Kidney (tissue), 14 donors: ENCODE data around the gene ARID3B. TPM values are rescaled to one million over a fixed set of nuclear protein-coding genes. Genes with fewer than 3 reads are reported as not detected.

Source experiments
- DNase-seq, 5 donors: peaks; one replicate each; pipeline ENCODE4 v3.0.0-alpha.2; 2013 to 2020
- FAIRE-seq: peaks from 2 replicates; lab custom pipeline; 2012; peaks lifted over from hg19 to GRCh38; lab: Jason Lieb, UNC
- H3K27ac ChIP-seq, 2 donors: one replicate each; pipeline ENCODE4 v1.7.0; 2013; ENCODE audit warnings: low read depth in 2 of 2, low read length in 2 of 2, inconsistent platforms in 1 of 2
- H3K27me3 ChIP-seq: one replicate; pipeline ENCODE4 v1.7.1; 2013; ENCODE audit warnings: low read length, inconsistent platforms; ENCODE audit not compliant: control insufficient read depth, insufficient read depth
- H3K36me3 ChIP-seq, 3 donors: one replicate each; pipeline versions ENCODE4 v1.7.0 to v1.7.1; 2013; ENCODE audit warnings: low read length in 3 of 3, control low read depth in 1 of 3, inconsistent platforms in 1 of 3; ENCODE audit not compliant: insufficient read depth in 3 of 3, control insufficient read depth in 2 of 3
- H3K4me1 ChIP-seq, 3 donors: one replicate each; pipeline versions ENCODE4 v1.7.0 to v1.7.1; 2013; ENCODE audit warnings: low read length in 3 of 3, inconsistent platforms in 1 of 3, low read depth in 1 of 3; ENCODE audit not compliant: control insufficient read depth in 2 of 3, insufficient read depth in 2 of 3
- H3K4me3 ChIP-seq, 3 donors: one replicate each; pipeline versions ENCODE4 v1.7.0 to v1.8.1; 2013; ENCODE audit warnings: low read length in 3 of 3, control low read depth in 1 of 3, inconsistent platforms in 1 of 3
- H3K9ac ChIP-seq, 3 donors: one replicate each; pipeline versions ENCODE4 v1.7.0 to v1.7.1; 2013; ENCODE audit warnings: low read length in 3 of 3, control low read depth in 1 of 3, inconsistent platforms in 1 of 3
- H3K9me3 ChIP-seq, 3 donors: one replicate each; pipeline versions ENCODE4 v1.7.0 to v1.7.1; 2013; ENCODE audit warnings: low read length in 3 of 3, control low read depth in 1 of 3, inconsistent platforms in 1 of 3; ENCODE audit not compliant: control insufficient read depth in 2 of 3, insufficient read depth in 1 of 3
- intact Hi-C: fragments of 100-400 bp; cut with DNase I; formaldehyde crosslinking; loops from one replicate; pipeline ENCODE4 v1.11.1; 2022
- polyA plus RNA-seq: library from polyadenylated mRNA; stranded (reverse); fragments of 350-450 nt; fragmentation: Illumina TruSeq; extraction: RNeasy Lipid Tissue Mini Kit (QIAGEN cat#74804); gene quantifications from one replicate; pipeline ENCODE4 v1.2.3, GENCODE V29; 2014; ENCODE audit warnings: low read depth, low replicate concordance; ENCODE audit not compliant: insufficient read depth
- total RNA-seq: library from RNA; stranded (reverse); fragmentation: NEBNext Ultra II Directional; extraction: Animal tissue kit (Norgen Biotek cat#: 25700); gene quantifications from one replicate; pipeline ENCODE4 v1.2.1, GENCODE V29; 2021
- TF ChIP-seq, protein P1 (sequence below): IDR thresholded peaks from 3 replicates; pipeline ENCODE4 v1.5.1; 2012; ENCODE audit warnings: mild to moderate bottlenecking, moderate library complexity, borderline replicate concordance; ENCODE audit not compliant: insufficient read depth; ENCODE audit errors: extremely low read depth
- donor health status: control.
- donor health status: control.
- donor health status: control.
- donor health status: control.
- donor health status: control.
- donor health status: DM: yes; HTN: yes; CAD: no.
- donor health status: Normal renal cell carcinoma (clear cell type).

ARID3B gene
- total and polyA plus RNA-seq, 2 donors from 2014 or later, result 2.3 to 6.2 TPM

DNA sequence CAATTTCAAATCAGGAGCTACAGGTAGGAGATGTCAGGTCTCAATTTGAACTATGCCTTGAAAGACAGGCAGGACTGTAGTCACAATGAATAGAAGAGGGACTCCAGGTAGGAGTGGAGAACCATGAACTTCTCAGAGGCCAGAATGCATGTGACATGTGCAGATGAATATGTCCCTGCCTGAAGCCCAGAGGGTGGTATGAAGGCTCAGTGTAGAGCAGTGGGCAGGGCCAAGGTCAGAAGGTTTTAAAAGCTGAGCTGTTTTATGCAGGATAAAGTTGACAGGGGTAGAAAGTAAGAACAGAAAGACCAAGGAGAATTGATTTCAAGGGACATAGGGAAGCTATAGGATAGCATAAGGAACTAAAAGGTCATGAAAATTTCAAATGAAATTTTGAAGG, 105.5 kb downstream of the ARID3B start:
- Histone ChIP-seq H3K4me1 (peaks cover 0 to 19% (median 11%) of the 10 kb centered on the region in 3 donors), H3K27me3 (no peaks in the 10 kb centered on the region), H3K36me3 (peaks cover 0 to under 1% (median 0%) of the 10 kb centered on the region in 3 donors), H3K9ac (no peak overlapping the region), H3K27ac (no peak overlapping the region), H3K4me3 (no peak overlapping the region), H3K9me3 (no peaks in the 10 kb centered on the region)
- FAIRE-seq, result no peak
- no peak for DNase-seq
- TF ChIP-seq, protein P1, sequence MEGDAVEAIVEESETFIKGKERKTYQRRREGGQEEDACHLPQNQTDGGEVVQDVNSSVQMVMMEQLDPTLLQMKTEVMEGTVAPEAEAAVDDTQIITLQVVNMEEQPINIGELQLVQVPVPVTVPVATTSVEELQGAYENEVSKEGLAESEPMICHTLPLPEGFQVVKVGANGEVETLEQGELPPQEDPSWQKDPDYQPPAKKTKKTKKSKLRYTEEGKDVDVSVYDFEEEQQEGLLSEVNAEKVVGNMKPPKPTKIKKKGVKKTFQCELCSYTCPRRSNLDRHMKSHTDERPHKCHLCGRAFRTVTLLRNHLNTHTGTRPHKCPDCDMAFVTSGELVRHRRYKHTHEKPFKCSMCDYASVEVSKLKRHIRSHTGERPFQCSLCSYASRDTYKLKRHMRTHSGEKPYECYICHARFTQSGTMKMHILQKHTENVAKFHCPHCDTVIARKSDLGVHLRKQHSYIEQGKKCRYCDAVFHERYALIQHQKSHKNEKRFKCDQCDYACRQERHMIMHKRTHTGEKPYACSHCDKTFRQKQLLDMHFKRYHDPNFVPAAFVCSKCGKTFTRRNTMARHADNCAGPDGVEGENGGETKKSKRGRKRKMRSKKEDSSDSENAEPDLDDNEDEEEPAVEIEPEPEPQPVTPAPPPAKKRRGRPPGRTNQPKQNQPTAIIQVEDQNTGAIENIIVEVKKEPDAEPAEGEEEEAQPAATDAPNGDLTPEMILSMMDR, result no peak
- intact Hi-C loops, result no loop called here

Other genes with a start within 250 kb of the ARID3B start
- 0.13 TPM for gene CYP11A1, start 173.6 kb upstream of the ARID3B start, total RNA-seq
- gene CYP11A1, start 173.6 kb upstream of the ARID3B start, polyA plus RNA-seq, result 2.7 TPM
- 3.6 TPM for gene SEMA7A, start 107.3 kb upstream of the ARID3B start, total RNA-seq
- gene SEMA7A, start 107.3 kb upstream of the ARID3B start, polyA plus RNA-seq, result 2.8 TPM
- gene UBL7, start 80.1 kb upstream of the ARID3B start, total RNA-seq, result 32.9 TPM
- 75.8 TPM for gene UBL7, start 80.1 kb upstream of the ARID3B start, polyA plus RNA-seq
- 66.3 TPM for gene CLK3, start 74.6 kb downstream of the ARID3B start, total RNA-seq
- 54.1 TPM for gene CLK3, start 74.6 kb downstream of the ARID3B start, polyA plus RNA-seq
- gene EDC3, start 154.8 kb downstream of the ARID3B start, total RNA-seq, result 27.7 TPM
- 11.5 TPM for gene EDC3, start 154.8 kb downstream of the ARID3B start, polyA plus RNA-seq
- gene CYP1A1, start 184.3 kb downstream of the ARID3B start, total RNA-seq, result 0.13 TPM
- 0.26 TPM for gene CYP1A1, start 184.3 kb downstream of the ARID3B start, polyA plus RNA-seq
- gene CYP1A2, start 207.6 kb downstream of the ARID3B start, total RNA-seq, result not detected
- not detected for gene CYP1A2, start 207.6 kb downstream of the ARID3B start, polyA plus RNA-seq
- gene CSK, start 240.9 kb downstream of the ARID3B start, total RNA-seq, result 58.8 TPM
- 18.9 TPM for gene CSK, start 240.9 kb downstream of the ARID3B start, polyA plus RNA-seq